GM18505 (cell line): ENCODE results near the gene ETF1.
A peak's percentile ranks its signal among the peaks of the same experiment; 100 is the strongest.

ENCODE experiments used
- ATAC-seq: cut with Tn5 transposase; IDR thresholded peaks from one replicate; pipeline ENCODE4 v1.9.1; 2021; ENCODE audit not compliant: unreplicated experiment
- POLR2A ChIP-seq: IDR thresholded peaks from 4 replicates; pipeline ENCODE4 v1.6.1; 2011; ENCODE audit warnings: borderline replicate concordance; ENCODE audit not compliant: insufficient read depth, insufficient read length; ENCODE audit errors: extremely low read depth

ETF1 gene

GRCh38 chr5:138573223-138573622 lies 30.2 kb upstream of the ETF1 start:
- no peak for TF ChIP-seq POLR2A
- no peak for ATAC-seq

DNA sequence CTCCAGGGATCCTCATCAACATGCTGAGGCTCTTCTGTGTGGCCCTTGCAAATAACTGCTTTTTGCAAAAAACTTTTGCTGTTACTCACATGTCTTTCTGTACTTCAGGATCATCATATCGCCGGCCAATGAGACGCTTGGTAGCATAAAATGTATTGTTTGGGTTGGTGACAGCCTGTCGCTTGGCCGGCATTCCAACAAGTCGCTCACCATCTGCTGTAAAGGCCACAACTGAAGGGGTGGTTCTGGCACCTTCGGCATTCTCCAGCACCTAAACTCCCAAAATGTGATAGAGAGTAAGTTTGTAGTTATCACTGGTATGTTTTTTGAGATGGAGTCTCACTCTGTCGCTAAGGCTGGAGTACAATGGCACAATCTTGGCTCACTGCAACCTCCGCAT lies 27.8 kb upstream of the ETF1 start:
- no peak for ATAC-seq
- TF ChIP-seq POLR2A = no peak

DNA sequence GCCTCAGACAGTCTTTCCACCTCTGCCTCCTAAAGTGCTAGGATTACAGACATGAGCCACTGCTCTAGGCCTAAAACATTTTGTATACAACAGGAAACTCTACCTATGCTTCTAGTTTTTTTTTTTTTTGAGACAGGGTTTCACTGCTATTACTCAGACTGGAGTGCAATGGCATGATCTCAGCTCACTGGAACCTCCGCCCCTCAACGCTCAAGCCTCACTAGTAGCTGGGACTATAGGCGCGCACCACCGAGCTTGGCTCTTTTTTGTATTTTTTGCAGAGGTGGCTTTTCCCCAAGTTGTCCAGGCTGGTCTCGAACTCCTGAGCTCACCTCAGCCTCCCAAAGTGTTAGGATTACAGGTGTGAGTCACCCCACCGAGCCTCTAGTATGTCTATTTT lies 26.7 kb upstream of the ETF1 start:
- TF ChIP-seq POLR2A = no peak
- ATAC-seq = no peak

DNA sequence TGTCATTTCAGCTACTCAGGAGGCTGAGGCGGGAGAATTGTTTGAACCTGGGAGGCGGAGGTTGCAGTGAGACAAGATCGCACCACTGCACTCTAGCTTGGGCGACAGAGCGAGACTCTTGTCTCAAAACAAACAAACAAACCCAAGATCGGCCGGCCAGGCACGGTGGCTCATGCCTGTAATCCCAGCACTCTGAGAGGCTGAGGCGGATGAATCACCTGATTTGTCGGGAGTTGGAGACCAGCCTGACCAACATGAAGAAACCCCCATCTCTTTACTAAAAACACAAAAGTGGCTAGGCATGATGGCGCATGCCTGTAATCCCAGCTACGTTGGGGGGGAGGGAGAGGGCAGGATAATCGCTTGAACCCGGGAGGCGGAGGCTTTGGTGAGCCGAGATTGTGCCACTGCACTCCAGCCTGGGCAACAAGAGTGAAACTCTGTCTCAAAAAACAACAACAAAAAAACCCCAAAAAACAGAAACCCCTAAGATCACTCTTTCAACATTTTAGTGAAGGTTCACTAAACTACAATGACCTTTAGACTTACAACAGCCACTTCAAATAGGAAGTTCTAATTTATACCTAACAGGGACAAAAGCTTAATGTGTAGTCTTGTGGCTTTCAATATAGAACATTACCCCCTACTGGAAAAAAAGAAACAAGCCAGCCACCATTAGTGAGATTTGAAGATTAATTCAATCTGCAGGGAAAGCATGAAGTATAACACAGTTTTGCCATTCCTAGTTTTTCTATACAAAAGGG lies 25.2 kb upstream of the ETF1 start:
- no peak for TF ChIP-seq POLR2A
- no peak for ATAC-seq

GRCh38 chr5:138566792-138567191 lies 23.8 kb upstream of the ETF1 start:
- no peak for TF ChIP-seq POLR2A
- ATAC-seq = no peak

GRCh38 chr5:138565100-138565821 lies 22.2 kb upstream of the ETF1 start:
- ATAC-seq = no peak
- no peak for TF ChIP-seq POLR2A

DNA sequence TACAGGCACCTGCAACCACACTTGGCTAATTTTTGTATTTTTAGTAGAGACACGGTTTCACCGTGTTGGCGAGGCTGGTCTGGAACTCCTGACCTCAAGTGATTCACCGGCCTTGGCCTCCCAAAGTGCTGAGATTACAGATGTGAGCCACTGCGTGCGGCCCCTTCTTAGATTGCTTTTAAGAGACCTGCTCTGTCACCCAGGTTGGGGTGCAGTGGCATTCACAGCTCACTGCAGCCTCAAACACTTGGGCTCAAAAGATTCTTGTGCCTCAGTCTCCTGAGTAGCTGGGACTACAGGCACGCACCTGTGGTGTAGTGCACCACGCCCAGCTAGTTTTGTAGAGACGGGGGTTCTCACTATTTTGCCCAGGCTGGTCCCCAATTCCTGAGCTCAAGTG lies 21.2 kb upstream of the ETF1 start:
- TF ChIP-seq POLR2A = no peak
- ATAC-seq = no peak

DNA sequence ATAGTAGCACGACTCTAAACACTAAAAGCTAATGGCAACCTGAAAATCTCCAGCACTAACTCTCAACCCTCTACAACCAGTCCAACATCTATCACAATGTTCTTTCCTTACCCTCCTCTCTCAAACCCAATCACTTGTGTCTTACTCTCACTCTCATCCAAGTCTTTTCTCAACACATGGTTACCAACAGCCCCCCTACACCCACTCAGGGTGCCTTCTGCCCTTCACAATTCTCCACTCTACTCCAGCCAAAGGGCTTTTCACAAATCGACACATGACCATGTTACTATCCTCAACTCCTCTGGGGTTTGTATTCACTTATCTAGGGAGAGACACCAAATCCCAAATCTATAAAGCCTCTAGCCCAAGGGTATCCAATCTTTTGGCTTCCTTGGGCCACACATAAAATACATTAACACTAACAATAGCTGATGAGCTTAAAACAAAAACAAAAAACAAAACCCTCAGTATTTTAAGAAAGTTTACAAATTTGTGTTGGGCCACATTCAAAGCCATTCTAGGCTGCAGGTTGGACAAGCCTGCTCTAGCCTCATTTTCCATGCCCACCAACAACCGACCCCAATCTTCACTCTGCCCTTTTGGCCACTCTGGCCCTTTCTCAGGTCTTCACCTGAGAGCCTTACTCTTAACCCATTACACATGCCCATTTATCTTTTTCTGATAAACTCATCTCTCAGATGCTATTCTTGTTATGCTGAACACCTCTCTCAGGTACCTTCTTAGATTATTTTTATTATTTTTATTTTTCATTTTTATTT lies 20.5 kb upstream of the ETF1 start:
- TF ChIP-seq POLR2A = no peak
- no peak for ATAC-seq

DNA sequence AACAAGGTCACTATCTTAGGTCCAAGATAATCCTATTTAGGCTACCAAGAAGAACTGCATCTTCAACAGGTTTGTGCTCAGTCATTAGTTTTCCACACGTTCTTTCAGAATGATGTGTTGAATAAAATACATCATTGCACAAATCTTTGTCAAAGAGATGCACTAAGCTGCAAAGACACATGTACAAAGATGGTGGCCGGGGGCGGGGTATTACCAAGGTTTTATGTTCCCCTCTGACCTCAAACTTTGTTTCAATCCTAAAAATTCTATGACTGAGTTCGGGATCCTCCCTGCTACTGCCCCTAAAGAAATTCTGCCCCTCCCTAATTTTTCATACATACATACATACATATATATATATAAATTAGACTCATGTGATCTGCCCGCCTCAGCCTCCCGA lies 17.9 kb upstream of the ETF1 start:
- no peak for ATAC-seq
- no peak for TF ChIP-seq POLR2A

GRCh38 chr5:138559937-138560336 lies 16.9 kb upstream of the ETF1 start:
- no peak for ATAC-seq
- TF ChIP-seq POLR2A = no peak

DNA sequence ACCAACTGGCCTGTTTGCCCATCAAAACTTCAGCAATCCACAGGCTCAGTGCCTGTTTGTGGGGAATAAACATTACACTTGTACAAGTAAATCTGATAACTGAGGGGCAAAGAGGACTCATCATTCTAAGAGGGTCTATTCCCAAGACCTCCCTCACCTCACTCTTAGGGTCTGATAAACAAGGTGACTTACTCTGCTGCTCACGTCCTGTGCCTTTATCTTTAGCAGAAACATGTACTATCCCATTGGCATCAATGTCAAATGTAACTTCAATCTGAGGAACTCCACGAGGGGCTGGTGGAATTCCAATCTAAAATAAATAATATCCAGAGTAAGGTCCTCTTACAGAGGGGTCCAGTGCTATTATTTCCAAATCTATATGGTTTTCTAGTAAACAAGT lies 14.6 kb upstream of the ETF1 start:
- no peak for TF ChIP-seq POLR2A
- no peak for ATAC-seq

DNA sequence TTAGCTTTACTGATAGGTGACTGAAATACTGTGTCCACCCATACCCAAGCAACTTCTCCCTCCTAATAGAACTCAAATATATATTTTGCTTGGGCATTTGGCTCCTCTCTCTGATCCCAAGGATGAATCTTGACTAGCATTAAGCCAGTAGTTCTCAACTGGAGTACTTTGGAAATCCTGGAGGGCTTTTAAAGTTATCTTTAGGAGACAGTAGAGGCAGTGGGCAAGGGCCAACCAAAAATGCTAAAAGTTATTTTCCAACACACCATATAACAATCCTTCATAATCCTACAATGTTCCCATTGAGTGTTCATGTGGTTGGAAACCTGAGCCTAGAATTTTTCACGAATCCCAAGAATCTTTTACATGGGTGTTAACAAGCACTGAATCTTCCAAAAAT lies 11.1 kb upstream of the ETF1 start:
- no peak for TF ChIP-seq POLR2A
- ATAC-seq = no peak

DNA sequence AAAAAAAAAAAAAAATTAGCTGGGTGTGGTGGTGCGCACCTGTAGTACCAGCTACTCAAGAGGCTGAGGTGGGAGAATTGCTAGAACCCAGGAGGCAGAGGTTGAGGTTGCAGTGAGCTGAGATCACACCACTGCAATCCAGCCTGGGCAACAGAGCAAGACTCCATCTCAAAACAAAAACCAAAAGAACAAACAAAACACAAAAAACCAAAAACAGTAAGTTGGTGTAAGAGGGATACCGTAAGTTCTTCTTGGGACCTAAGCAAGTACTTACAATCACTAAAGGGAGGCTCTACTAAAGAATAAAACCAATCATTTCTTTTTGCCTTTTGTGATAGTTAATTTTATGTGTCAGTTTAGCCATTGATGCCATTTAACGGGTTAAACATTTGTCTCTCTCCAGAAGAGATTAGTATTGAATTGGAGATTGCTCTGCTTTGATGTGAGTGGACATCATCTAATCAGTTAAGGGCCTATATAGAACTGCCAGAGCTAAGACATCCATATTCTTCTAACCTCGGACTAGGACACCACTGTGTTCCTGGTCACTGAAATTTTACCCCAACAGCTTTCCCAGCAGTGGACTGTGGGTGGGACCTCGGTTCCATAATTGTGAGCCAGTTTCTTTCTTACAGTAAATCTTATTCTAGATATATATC lies 10.5 kb upstream of the ETF1 start:
- ATAC-seq = no peak
- TF ChIP-seq POLR2A = peak; percentile 20

GRCh38 chr5:138552657-138553056 lies 9.6 kb upstream of the ETF1 start:
- no peak for TF ChIP-seq POLR2A
- no peak for ATAC-seq

DNA sequence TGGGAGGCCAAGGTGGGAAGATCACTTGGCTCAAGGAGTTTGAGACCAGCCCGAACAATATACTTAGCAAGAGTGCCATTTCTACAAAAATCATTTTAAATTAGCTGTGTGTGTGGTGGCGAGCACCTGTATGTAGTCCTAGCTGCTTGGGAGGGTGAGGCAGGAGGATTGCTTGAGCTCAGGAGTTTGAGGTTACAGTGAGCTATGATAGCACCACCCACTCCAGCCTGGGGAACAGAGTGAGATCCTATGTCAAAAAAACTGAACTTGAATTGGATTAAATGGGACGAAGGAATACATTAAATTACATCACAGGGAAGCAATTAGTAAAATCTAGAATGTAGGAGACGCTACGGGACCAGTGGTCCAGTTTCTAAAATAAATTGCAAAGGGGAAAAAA lies 6.4 kb upstream of the ETF1 start:
- no peak for TF ChIP-seq POLR2A
- no peak for ATAC-seq
